ENCODE data around the gene NPTX1. TPM values are rescaled to one million over a fixed set of nuclear protein-coding genes. Genes with fewer than 3 reads are reported as not detected.

Gene NPTX1
- total and polyA plus RNA-seq, 7 experiments from 2014 or later: 0.11 to 98.0 (median 0.35) TPM; not detected in 3

DNA sequence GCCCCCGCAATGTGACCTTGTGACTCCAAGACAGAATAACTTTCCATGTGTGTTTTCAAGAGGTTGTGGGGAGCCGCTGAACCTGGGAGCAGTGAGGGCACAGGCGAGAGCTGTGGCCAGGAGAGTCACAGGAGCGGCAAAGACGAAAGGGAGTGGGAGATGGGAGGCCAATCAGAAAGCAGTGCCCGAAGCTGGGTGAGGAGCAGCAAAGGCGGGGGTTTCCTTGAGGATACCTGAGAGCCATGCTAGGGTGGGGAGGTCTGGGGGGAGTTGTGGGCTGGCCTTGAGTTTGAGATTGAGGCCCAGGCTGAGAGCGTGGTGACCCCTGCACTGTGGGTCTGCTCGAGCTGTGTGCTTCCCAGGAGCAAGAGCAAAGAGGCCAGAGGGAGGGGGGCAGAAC lies 23.2 kb upstream of the NPTX1 start:
- no peak for DNase-seq
- H3K27ac ChIP-seq (ENCODE audit: low read depth, low read length): no peak overlapping the region
- Mint-ChIP-seq H3K4me1 (peaks cover 0 to 15% (median 11%) of the 10 kb centered on the region in 7 donors), H3K36me3 (no peaks in the 10 kb centered on the region), H3K27ac (no peak overlapping the region), H3K9me3 (peaks cover 0 to 2% (median 0%) of the 10 kb centered on the region in 11 donors), H3K27me3 (peaks cover 5 to 28% (median 20%) of the 10 kb centered on the region in 5 donors), H3K4me3 (no peak overlapping the region)
- H3K4me1 ChIP-seq (ENCODE audit: control insufficient read depth in 2 of 2, insufficient read depth in 2 of 2, low read length in 2 of 2): no peaks in the 10 kb centered on the region
- intact Hi-C loops (cut with micrococcal nuclease): no loop called here
- no peaks in the 10 kb centered on the region for H3K9me3 ChIP-seq (ENCODE audit: control insufficient read depth in 2 of 3, low read length in 3 of 3)
- ChIA-PET POLR2A (no interaction called here), CTCF (no interaction called here)
- no peaks in the 10 kb centered on the region for H3K36me3 ChIP-seq (ENCODE audit: control insufficient read depth in 2 of 3, insufficient read depth in 3 of 3, low read length in 3 of 3)
- H3K27me3 ChIP-seq (ENCODE audit: control insufficient read depth in 2 of 2, insufficient read depth in 2 of 2, low read length in 2 of 2): no peaks in the 10 kb centered on the region
- ATAC-seq: no peak
- H3K4me3 ChIP-seq (ENCODE audit: low read length): no peak overlapping the region

- ATAC-seq: no peak
- ChIA-PET POLR2A (no interaction called here), CTCF (no interaction called here)
- Histone ChIP-seq H3K36me3 (ENCODE audit: control insufficient read depth in 2 of 3, insufficient read depth in 3 of 3, low read length in 3 of 3) (no peaks in the 10 kb centered on the region), H3K27me3 (ENCODE audit: control insufficient read depth in 2 of 2, insufficient read depth in 2 of 2, low read length in 2 of 2) (no peaks in the 10 kb centered on the region), H3K4me3 (ENCODE audit: low read length) (no peak overlapping the region), H3K9me3 (ENCODE audit: control insufficient read depth in 2 of 3, low read length in 3 of 3) (no peaks in the 10 kb centered on the region), H3K27ac (ENCODE audit: low read depth, low read length) (no peak overlapping the region), H3K4me1 (ENCODE audit: control insufficient read depth in 2 of 2, insufficient read depth in 2 of 2, low read length in 2 of 2) (no peaks in the 10 kb centered on the region)
- Mint-ChIP-seq H3K36me3 (no peaks in the 10 kb centered on the region), H3K4me1 (peaks cover 0 to 15% (median 11%) of the 10 kb centered on the region in 7 donors), H3K4me3 (no peak overlapping the region), H3K9me3 (no peaks in the 10 kb centered on the region), H3K27ac (no peak overlapping the region), H3K27me3 (peaks cover 5 to 26% (median 19%) of the 10 kb centered on the region in 5 donors)
- intact Hi-C loops (cut with micrococcal nuclease): no loop called here
- no peak for DNase-seq
Measured at GRCh38 chr17:80498920-80499410, 22.6 kb upstream of the NPTX1 start.

DNA sequence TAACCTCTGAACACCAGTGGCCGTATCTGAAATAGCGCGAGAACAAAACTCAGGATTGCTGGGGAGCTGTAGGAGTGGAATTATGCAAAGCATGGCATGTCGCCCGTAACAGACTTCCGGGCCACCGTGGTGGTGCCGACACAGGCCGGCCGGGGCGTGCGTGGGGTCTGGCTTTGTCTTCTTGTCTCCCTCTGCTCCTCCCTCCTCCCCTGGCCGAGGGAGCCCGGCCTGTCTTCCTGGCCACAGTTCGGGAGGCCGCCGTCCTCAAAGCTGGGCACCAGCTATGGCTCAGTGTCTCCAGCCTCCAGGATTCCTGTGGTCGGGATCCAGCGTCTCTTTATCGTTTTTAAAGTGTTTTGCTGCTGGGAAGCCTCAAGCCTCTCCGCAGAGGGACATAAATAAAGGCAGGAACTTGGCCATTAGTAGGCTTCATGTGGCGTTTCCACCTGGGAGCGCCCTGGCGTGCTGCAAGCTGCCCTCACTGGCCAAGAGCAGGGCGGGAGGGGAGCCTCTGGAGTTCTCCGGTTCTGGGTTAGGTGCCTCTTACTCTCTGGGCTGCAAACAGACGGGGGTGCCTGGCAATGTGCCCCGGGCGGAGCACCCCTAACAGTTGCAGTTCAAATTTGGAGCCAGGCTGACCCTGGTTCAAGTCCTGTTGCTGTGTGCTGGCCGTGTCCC lies 22.0 kb upstream of the NPTX1 start:
- peaks cover 0 to 15% (median 11%) of the 10 kb centered on the region in 7 donors for H3K4me1 Mint-ChIP-seq
- no peaks in the 10 kb centered on the region for H3K36me3 Mint-ChIP-seq
- Histone ChIP-seq H3K4me3 (ENCODE audit: low read length) (no peak overlapping the region), H3K9me3 (ENCODE audit: control insufficient read depth in 2 of 3, low read length in 3 of 3) (no peaks in the 10 kb centered on the region), H3K27me3 (ENCODE audit: control insufficient read depth in 2 of 2, insufficient read depth in 2 of 2, low read length in 2 of 2) (no peaks in the 10 kb centered on the region), H3K36me3 (ENCODE audit: control insufficient read depth in 2 of 3, insufficient read depth in 3 of 3, low read length in 3 of 3) (no peaks in the 10 kb centered on the region), H3K27ac (ENCODE audit: low read depth, low read length) (no peak overlapping the region), H3K4me1 (ENCODE audit: control insufficient read depth in 2 of 2, insufficient read depth in 2 of 2, low read length in 2 of 2) (no peaks in the 10 kb centered on the region)
- ChIA-PET CTCF (no interaction called here), POLR2A (no interaction called here)
- peak overlapping the region in 2 of 9 donors; percentile 3 to 22 for H3K27ac Mint-ChIP-seq
- intact Hi-C loops (cut with micrococcal nuclease): no loop called here
- no peaks in the 10 kb centered on the region for H3K9me3 Mint-ChIP-seq
- no peak overlapping the region for H3K4me3 Mint-ChIP-seq
- peaks cover 7 to 23% (median 13%) of the 10 kb centered on the region in 5 donors for H3K27me3 Mint-ChIP-seq
- ATAC-seq (no peak), DNase-seq (no peak)

DNA sequence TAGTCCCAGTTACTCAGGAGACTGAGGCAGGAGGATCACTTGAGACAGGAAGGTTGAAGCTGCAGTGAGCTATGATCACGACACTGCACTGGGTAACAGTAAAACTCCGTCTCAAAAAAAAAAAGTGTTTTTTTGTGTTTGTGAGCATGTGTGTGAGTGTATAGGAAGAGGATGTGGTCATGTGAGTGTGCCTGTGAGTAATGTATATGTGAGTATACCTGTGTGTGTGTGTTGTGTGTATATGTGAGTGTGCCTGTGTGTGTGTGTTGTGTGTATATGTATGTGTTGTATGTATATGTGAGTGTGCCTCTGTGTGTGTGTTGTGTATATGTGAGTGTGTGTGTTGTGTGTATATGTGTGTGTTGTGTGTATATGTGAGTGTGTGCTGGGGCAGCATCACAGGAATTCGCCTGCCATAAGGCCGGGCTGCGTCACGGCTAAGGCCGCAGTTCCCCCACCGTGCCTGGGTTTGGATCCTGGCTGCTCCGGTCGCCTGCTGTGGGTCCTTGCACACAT lies 21.4 kb upstream of the NPTX1 start:
- H3K36me3 Mint-ChIP-seq: no peaks in the 10 kb centered on the region
- no peaks in the 10 kb centered on the region for H3K9me3 Mint-ChIP-seq
- ChIA-PET CTCF (no interaction called here), POLR2A (no interaction called here)
- DNase-seq (peak in 1 of 9 donors; percentile 6), ATAC-seq (no peak)
- Histone ChIP-seq H3K4me3 (ENCODE audit: low read length) (no peak overlapping the region), H3K9me3 (ENCODE audit: control insufficient read depth in 2 of 3, low read length in 3 of 3) (no peaks in the 10 kb centered on the region), H3K27me3 (ENCODE audit: control insufficient read depth in 2 of 2, insufficient read depth in 2 of 2, low read length in 2 of 2) (no peaks in the 10 kb centered on the region), H3K27ac (ENCODE audit: low read depth, low read length) (no peak overlapping the region), H3K4me1 (ENCODE audit: control insufficient read depth in 2 of 2, insufficient read depth in 2 of 2, low read length in 2 of 2) (no peaks in the 10 kb centered on the region), H3K36me3 (ENCODE audit: control insufficient read depth in 2 of 3, insufficient read depth in 3 of 3, low read length in 3 of 3) (no peaks in the 10 kb centered on the region)
- peak overlapping the region in 3 of 9 donors; percentile 2 to 22 (median 3) for H3K27ac Mint-ChIP-seq
- H3K27me3 Mint-ChIP-seq: peaks cover 9 to 25% (median 16%) of the 10 kb centered on the region in 5 donors
- H3K4me3 Mint-ChIP-seq: no peak overlapping the region
- intact Hi-C loops (cut with micrococcal nuclease): no loop called here
- peaks cover 3 to 15% (median 11%) of the 10 kb centered on the region in 7 donors for H3K4me1 Mint-ChIP-seq

GRCh38 chr17:80494547-80494946 lies 18.1 kb upstream of the NPTX1 start:
- Mint-ChIP-seq H3K4me1 (peaks cover 3 to 15% (median 11%) of the 10 kb centered on the region in 7 donors), H3K27ac (no peak overlapping the region), H3K27me3 (peaks cover 13 to 41% (median 23%) of the 10 kb centered on the region in 5 donors), H3K4me3 (no peak overlapping the region), H3K36me3 (no peaks in the 10 kb centered on the region), H3K9me3 (no peaks in the 10 kb centered on the region)
- Histone ChIP-seq H3K36me3 (ENCODE audit: control insufficient read depth in 2 of 3, insufficient read depth in 3 of 3, low read length in 3 of 3) (no peaks in the 10 kb centered on the region), H3K9me3 (ENCODE audit: control insufficient read depth in 2 of 3, low read length in 3 of 3) (no peaks in the 10 kb centered on the region), H3K27ac (ENCODE audit: low read depth, low read length) (no peak overlapping the region), H3K27me3 (ENCODE audit: control insufficient read depth in 2 of 2, insufficient read depth in 2 of 2, low read length in 2 of 2) (no peaks in the 10 kb centered on the region), H3K4me1 (ENCODE audit: control insufficient read depth in 2 of 2, insufficient read depth in 2 of 2, low read length in 2 of 2) (no peaks in the 10 kb centered on the region), H3K4me3 (ENCODE audit: low read length) (no peak overlapping the region)
- intact Hi-C loops (cut with micrococcal nuclease): no loop called here
- ChIA-PET POLR2A (no interaction called here), CTCF (no interaction called here)
- DNase-seq (no peak), ATAC-seq (no peak)

- Mint-ChIP-seq H3K27me3 (peaks cover 13 to 38% (median 21%) of the 10 kb centered on the region in 5 donors), H3K4me3 (no peak overlapping the region), H3K36me3 (no peaks in the 10 kb centered on the region), H3K9me3 (no peaks in the 10 kb centered on the region), H3K4me1 (peaks cover 3 to 8% (median 6%) of the 10 kb centered on the region in 7 donors), H3K27ac (no peak overlapping the region)
- CTCF ChIA-PET: interaction anchor here (0.5 kb wide), 1 partner anchor 1473 kb away, joined by 5 read pairs; no protein-coding TSS in a partner anchor
- POLR2A ChIA-PET: no interaction called here
- no peak overlapping the region for H3K27ac ChIP-seq (ENCODE audit: low read depth, low read length)
- intact Hi-C loops (cut with micrococcal nuclease): no loop called here
- no peak for DNase-seq
- no peaks in the 10 kb centered on the region for H3K4me1 ChIP-seq (ENCODE audit: control insufficient read depth in 2 of 2, insufficient read depth in 2 of 2, low read length in 2 of 2)
- H3K27me3 ChIP-seq (ENCODE audit: control insufficient read depth in 2 of 2, insufficient read depth in 2 of 2, low read length in 2 of 2): no peaks in the 10 kb centered on the region
- no peak for ATAC-seq
- no peak overlapping the region for H3K4me3 ChIP-seq (ENCODE audit: low read length)
- no peaks in the 10 kb centered on the region for H3K9me3 ChIP-seq (ENCODE audit: control insufficient read depth in 2 of 3, low read length in 3 of 3)
- H3K36me3 ChIP-seq (ENCODE audit: control insufficient read depth in 2 of 3, insufficient read depth in 3 of 3, low read length in 3 of 3): no peaks in the 10 kb centered on the region
Measured at GRCh38 chr17:80492343-80493136, 16.1 kb upstream of the NPTX1 start.

Measured in naive thymus-derived CD4-positive, alpha-beta T cell (primary cell).